IPS-18c (cell line): ENCODE results near the gene FAM53B.

Experiments used
- H3K4me3 ChIP-seq: 2 replicates; pipeline ENCODE4 v1.7.0; 2013; ENCODE audit warnings: low read depth, mild to moderate bottlenecking, low read length, moderate library complexity; ENCODE audit not compliant: insufficient read depth
- H3K9me3 ChIP-seq: one replicate; pipeline ENCODE4 v1.6.1; 2013; ENCODE audit warnings: mild to moderate bottlenecking, low read length, moderate library complexity; ENCODE audit not compliant: control insufficient read depth, insufficient read depth

The FAM53B gene

GRCh38 chr10:124665980-124666379 lies 78.2 kb downstream of the FAM53B start:
- no peaks in the 10 kb centered on the region for H3K9me3 ChIP-seq
- no peak overlapping the region for H3K4me3 ChIP-seq

GRCh38 chr10:124665558-124665957 lies 78.6 kb downstream of the FAM53B start:
- Histone ChIP-seq H3K4me3 (no peak overlapping the region), H3K9me3 (no peaks in the 10 kb centered on the region)

- Histone ChIP-seq H3K4me3 (no peak overlapping the region), H3K9me3 (no peaks in the 10 kb centered on the region)
Measured at GRCh38 chr10:124665091-124665490, 79.1 kb downstream of the FAM53B start.

GRCh38 chr10:124663766-124664360 lies 80.3 kb downstream of the FAM53B start:
- no peak overlapping the region for H3K4me3 ChIP-seq
- H3K9me3 ChIP-seq, result no peaks in the 10 kb centered on the region

GRCh38 chr10:124663228-124663627 lies 81.0 kb downstream of the FAM53B start:
- Histone ChIP-seq H3K9me3 (no peaks in the 10 kb centered on the region), H3K4me3 (no peak overlapping the region)

GRCh38 chr10:124661660-124662180 lies 82.5 kb downstream of the FAM53B start:
- Histone ChIP-seq H3K9me3 (no peaks in the 10 kb centered on the region), H3K4me3 (no peak overlapping the region)

GRCh38 chr10:124660404-124661125 lies 83.6 kb downstream of the FAM53B start:
- H3K9me3 ChIP-seq, result no peaks in the 10 kb centered on the region
- no peak overlapping the region for H3K4me3 ChIP-seq

GRCh38 chr10:124659380-124659779 lies 84.8 kb downstream of the FAM53B start:
- no peak overlapping the region for H3K4me3 ChIP-seq
- H3K9me3 ChIP-seq, result no peaks in the 10 kb centered on the region

- Histone ChIP-seq H3K9me3 (no peaks in the 10 kb centered on the region), H3K4me3 (no peak overlapping the region)
Measured at GRCh38 chr10:124658591-124659242, 85.5 kb downstream of the FAM53B start.

- Histone ChIP-seq H3K9me3 (no peaks in the 10 kb centered on the region), H3K4me3 (no peak overlapping the region)
Measured at GRCh38 chr10:124657806-124658205, 86.4 kb downstream of the FAM53B start.

GRCh38 chr10:124656541-124656940 lies 87.6 kb downstream of the FAM53B start:
- no peaks in the 10 kb centered on the region for H3K9me3 ChIP-seq
- no peak overlapping the region for H3K4me3 ChIP-seq

GRCh38 chr10:124656113-124656490 lies 88.1 kb downstream of the FAM53B start:
- Histone ChIP-seq H3K4me3 (no peak overlapping the region), H3K9me3 (no peaks in the 10 kb centered on the region)

GRCh38 chr10:124655191-124656112 lies 88.7 kb downstream of the FAM53B start:
- Histone ChIP-seq H3K4me3 (no peak overlapping the region), H3K9me3 (no peaks in the 10 kb centered on the region)

- no peak overlapping the region for H3K4me3 ChIP-seq
Measured at GRCh38 chr10:124654686-124655085, 89.5 kb downstream of the FAM53B start.

GRCh38 chr10:124653811-124654651 lies 90.1 kb downstream of the FAM53B start:
- H3K4me3 ChIP-seq, result no peak overlapping the region
- H3K9me3 ChIP-seq, result no peaks in the 10 kb centered on the region

More at GRCh38 chr10:124654686-124655085, 89.5 kb downstream of the FAM53B start:
- H3K9me3 ChIP-seq, result no peaks in the 10 kb centered on the region

GRCh38 chr10:124653311-124653710 lies 90.9 kb downstream of the FAM53B start:
- Histone ChIP-seq H3K9me3 (no peaks in the 10 kb centered on the region), H3K4me3 (no peak overlapping the region)
